Measurements from ENCODE around the gene NDUFB7. TPM values are rescaled to one million over a fixed set of nuclear protein-coding genes. Genes with fewer than 3 reads are reported as not detected.

NDUFB7 gene
- polyA plus RNA-seq, 1 donor (not counting 4 experiments of a cell fraction or from before 2014, with no cell fraction given), result 146 TPM

DNA sequence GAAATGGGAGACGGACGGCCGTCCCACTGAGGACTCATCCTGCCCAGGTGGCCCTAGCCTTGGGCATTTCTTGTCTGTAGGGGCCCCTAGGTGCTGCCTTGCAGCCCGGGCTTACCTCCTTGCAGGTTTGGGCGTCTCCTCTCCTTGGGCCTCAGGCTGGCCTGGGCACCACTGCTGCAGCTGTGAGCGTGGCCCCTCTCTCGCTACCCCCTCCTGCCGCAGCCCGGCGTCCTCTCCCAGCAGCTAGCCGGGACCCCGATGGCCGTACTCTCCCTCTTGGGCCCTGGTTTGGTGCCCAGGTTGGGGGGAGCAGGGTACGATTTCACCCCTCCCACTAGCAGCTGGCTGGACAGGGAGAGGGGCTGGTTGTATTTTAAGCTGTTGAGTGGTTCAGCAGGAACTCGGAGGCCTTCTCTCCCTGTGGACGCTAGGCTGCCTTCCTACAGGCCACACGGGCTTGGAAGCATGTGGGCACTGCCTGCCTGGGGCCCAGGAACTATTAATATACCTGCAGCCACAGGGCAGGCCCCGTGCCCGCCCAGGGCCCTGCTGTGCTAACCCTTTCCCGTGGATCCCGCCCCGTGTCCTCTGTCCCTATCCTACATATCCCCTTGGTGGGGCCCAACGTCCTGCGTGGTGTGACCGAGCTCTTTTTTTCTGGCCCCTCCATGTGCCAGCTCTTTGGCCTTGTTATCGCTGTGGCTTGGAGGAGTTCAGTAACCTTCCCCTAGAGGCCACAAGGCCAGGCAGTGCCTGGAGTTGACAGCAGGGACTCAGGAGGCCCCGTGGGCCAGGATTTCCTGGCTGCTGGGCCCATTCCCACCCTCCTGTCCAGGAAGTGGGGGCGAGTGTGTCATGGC lies 11.7 kb downstream of the NDUFB7 start:
- Histone ChIP-seq H4K20me1 (ENCODE audit: control insufficient read depth, extremely low read depth, insufficient read depth, low read length) (peaks cover 2% of the 10 kb centered on the region), H3K79me2 (ENCODE audit: control insufficient read depth, insufficient read depth, low read length) (peaks cover 40% of the 10 kb centered on the region), H2AFZ (ENCODE audit: control insufficient read depth, low read length) (no peak overlapping the region), H3K9me3 (ENCODE audit: control insufficient read depth, low read depth, low read length) (no peaks in the 10 kb centered on the region), H3K4me1 (ENCODE audit: control insufficient read depth, extremely low read depth, insufficient read depth, low read length) (peaks cover 53% of the 10 kb centered on the region), H3K9me1 (ENCODE audit: control insufficient read depth, extremely low read depth, insufficient read depth, low read length) (no peaks in the 10 kb centered on the region), H3K36me3 (ENCODE audit: control insufficient read depth in 2 of 2, extremely low read depth in 1 of 2, insufficient read depth in 2 of 2, low read length in 2 of 2) (peaks cover 3 to 12% of the 10 kb centered on the region in 2 experiments), H3K9ac (ENCODE audit: control insufficient read depth, extremely low read depth, insufficient read depth, low read length) (peak overlapping the region; percentile 29), H3K4me3 (ENCODE audit: control insufficient read depth in 2 of 3, extremely low read depth in 1 of 3, insufficient read depth in 2 of 3, low read depth in 1 of 3, low read length in 3 of 3) (no peak overlapping the region), H3K27me3 (ENCODE audit: control insufficient read depth, extremely low read depth, insufficient read depth, low read length) (no peaks in the 10 kb centered on the region), H3K27ac (ENCODE audit: control insufficient read depth, insufficient read depth, low read length) (no peak overlapping the region), H3K4me2 (ENCODE audit: control insufficient read depth, extremely low read depth, insufficient read depth, low read depth, low read length) (no peak overlapping the region)
- FAIRE-seq, result no peak
- dilution Hi-C loops (cut with MboI; ENCODE audit: extremely low pct_ligation_motif_present, low sequenced_read_pairs), result no loop called here
- no peak for TF ChIP-seq EZH2 (IDR thresholded peaks at IDR 0.05; ENCODE audit: low read length)
- TF ChIP-seq, protein P1, sequence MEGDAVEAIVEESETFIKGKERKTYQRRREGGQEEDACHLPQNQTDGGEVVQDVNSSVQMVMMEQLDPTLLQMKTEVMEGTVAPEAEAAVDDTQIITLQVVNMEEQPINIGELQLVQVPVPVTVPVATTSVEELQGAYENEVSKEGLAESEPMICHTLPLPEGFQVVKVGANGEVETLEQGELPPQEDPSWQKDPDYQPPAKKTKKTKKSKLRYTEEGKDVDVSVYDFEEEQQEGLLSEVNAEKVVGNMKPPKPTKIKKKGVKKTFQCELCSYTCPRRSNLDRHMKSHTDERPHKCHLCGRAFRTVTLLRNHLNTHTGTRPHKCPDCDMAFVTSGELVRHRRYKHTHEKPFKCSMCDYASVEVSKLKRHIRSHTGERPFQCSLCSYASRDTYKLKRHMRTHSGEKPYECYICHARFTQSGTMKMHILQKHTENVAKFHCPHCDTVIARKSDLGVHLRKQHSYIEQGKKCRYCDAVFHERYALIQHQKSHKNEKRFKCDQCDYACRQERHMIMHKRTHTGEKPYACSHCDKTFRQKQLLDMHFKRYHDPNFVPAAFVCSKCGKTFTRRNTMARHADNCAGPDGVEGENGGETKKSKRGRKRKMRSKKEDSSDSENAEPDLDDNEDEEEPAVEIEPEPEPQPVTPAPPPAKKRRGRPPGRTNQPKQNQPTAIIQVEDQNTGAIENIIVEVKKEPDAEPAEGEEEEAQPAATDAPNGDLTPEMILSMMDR (optimal IDR thresholded peaks at IDR 0.05 in 1 of 3, IDR thresholded peaks at IDR 0.05 in 1 of 3, conservative IDR thresholded peaks at IDR 0.05 in 1 of 3; ENCODE audit: extremely low read depth in 1 of 3, insufficient read depth in 2 of 3, low read length in 3 of 3), result no peak
- no peak for DNase-seq (ENCODE audit: low read depth, low spot score)

DNA sequence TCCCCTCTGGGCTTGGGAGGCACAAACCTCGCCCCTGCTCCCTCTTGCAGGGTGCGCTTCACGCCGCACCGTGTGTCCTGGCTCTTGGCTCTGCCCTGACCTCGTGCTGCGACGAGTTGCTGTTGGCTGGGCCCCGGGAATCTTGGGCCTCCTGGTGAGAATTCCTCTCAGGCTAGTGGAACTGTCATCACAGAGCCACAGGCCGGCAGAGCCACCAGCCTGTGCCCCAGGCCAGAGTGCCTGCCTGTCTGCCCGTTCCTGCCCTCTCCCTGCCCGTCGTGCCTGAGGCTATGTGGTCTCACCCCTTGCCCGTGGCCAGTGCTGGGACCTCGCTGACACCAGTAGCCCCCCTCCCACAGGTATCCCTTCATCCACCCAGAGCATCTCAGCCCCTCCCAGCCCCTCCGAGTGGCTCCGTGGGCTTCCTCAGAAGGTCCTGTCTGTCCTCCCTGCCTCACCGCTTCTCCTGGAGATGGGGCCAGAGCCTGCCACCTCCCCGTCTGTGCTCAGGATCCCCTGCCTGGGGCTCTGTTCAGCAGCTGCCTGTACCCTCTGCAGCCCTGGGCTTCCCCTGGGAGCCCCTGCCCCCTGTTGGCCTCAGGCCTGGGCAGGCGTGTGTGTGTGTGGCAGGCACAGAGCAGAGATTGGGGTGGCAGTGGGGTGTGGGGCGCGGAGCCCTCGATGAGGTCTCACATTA lies 13.3 kb downstream of the NDUFB7 start:
- peaks cover 66% of the 10 kb centered on the region for H3K4me1 ChIP-seq (ENCODE audit: control insufficient read depth, extremely low read depth, insufficient read depth, low read length)
- FAIRE-seq (no peak), DNase-seq (ENCODE audit: low read depth, low spot score) (no peak)
- H3K27ac ChIP-seq (ENCODE audit: control insufficient read depth, insufficient read depth, low read length), result no peak overlapping the region
- peaks cover 45% of the 10 kb centered on the region for H3K79me2 ChIP-seq (ENCODE audit: control insufficient read depth, insufficient read depth, low read length)
- H3K4me3 ChIP-seq (ENCODE audit: control insufficient read depth in 2 of 3, extremely low read depth in 1 of 3, insufficient read depth in 2 of 3, low read depth in 1 of 3, low read length in 3 of 3), result no peak overlapping the region
- H3K9me3 ChIP-seq (ENCODE audit: control insufficient read depth, low read depth, low read length), result no peaks in the 10 kb centered on the region
- no peaks in the 10 kb centered on the region for H3K27me3 ChIP-seq (ENCODE audit: control insufficient read depth, extremely low read depth, insufficient read depth, low read length)
- peak overlapping the region; percentile 4 for H3K9ac ChIP-seq (ENCODE audit: control insufficient read depth, extremely low read depth, insufficient read depth, low read length)
- no peak overlapping the region for H2AFZ ChIP-seq (ENCODE audit: control insufficient read depth, low read length)
- H3K36me3 ChIP-seq (ENCODE audit: control insufficient read depth in 2 of 2, extremely low read depth in 1 of 2, insufficient read depth in 2 of 2, low read length in 2 of 2), result peaks cover 0 to 4% of the 10 kb centered on the region in 2 experiments
- H3K4me2 ChIP-seq (ENCODE audit: control insufficient read depth, extremely low read depth, insufficient read depth, low read depth, low read length), result no peak overlapping the region
- dilution Hi-C loops (cut with MboI; ENCODE audit: extremely low pct_ligation_motif_present, low sequenced_read_pairs), result no loop called here
- H4K20me1 ChIP-seq (ENCODE audit: control insufficient read depth, extremely low read depth, insufficient read depth, low read length), result peaks cover 8% of the 10 kb centered on the region
- no peaks in the 10 kb centered on the region for H3K9me1 ChIP-seq (ENCODE audit: control insufficient read depth, extremely low read depth, insufficient read depth, low read length)
- TF ChIP-seq, protein P1 (optimal IDR thresholded peaks at IDR 0.05 in 1 of 3, IDR thresholded peaks at IDR 0.05 in 1 of 3, conservative IDR thresholded peaks at IDR 0.05 in 1 of 3; ENCODE audit: extremely low read depth in 1 of 3, insufficient read depth in 2 of 3, low read length in 3 of 3), result no peak
- TF ChIP-seq EZH2 (IDR thresholded peaks at IDR 0.05; ENCODE audit: low read length), result no peak

All from keratinocyte (primary cell).